ENCODE results near the gene TMPRSS11F.

TMPRSS11F gene

GRCh38 chr4:68077301-68077700 lies 52.4 kb downstream of the TMPRSS11F start:
- no peak for DNase-seq

GRCh38 chr4:68076194-68076593 lies 53.5 kb downstream of the TMPRSS11F start:
- DNase-seq = no peak

- DNase-seq = no peak
Observed at GRCh38 chr4:68074397-68074796, 55.3 kb downstream of the TMPRSS11F start.

GRCh38 chr4:68070302-68070701 lies 59.4 kb downstream of the TMPRSS11F start:
- DNase-seq = no peak

GRCh38 chr4:68062501-68062900 lies 67.2 kb downstream of the TMPRSS11F start:
- DNase-seq = no peak

- no peak for DNase-seq
Observed at GRCh38 chr4:68038272-68038671, 91.4 kb downstream of the TMPRSS11F start.

GRCh38 chr4:68021185-68021584 lies 108.5 kb downstream of the TMPRSS11F start:
- no peak for DNase-seq

GRCh38 chr4:68011684-68012083 lies 118.0 kb downstream of the TMPRSS11F start:
- DNase-seq = no peak
